ENCODE data around the gene TLR8.

TLR8 gene

DNA sequence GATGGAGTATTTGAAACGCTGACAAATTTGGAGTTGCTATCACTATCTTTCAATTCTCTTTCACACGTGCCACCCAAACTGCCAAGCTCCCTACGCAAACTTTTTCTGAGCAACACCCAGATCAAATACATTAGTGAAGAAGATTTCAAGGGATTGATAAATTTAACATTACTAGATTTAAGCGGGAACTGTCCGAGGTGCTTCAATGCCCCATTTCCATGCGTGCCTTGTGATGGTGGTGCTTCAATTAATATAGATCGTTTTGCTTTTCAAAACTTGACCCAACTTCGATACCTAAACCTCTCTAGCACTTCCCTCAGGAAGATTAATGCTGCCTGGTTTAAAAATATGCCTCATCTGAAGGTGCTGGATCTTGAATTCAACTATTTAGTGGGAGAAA is 13.2 kb downstream of the TLR8 start:
- H3K4me3 ChIP-seq (ENCODE audit: low read depth, low read length), result no peak overlapping the region
- in situ Hi-C loops (cut with HindIII; ENCODE audit: low sequenced_read_pairs), result no loop called here
- TF ChIP-seq, protein P1, sequence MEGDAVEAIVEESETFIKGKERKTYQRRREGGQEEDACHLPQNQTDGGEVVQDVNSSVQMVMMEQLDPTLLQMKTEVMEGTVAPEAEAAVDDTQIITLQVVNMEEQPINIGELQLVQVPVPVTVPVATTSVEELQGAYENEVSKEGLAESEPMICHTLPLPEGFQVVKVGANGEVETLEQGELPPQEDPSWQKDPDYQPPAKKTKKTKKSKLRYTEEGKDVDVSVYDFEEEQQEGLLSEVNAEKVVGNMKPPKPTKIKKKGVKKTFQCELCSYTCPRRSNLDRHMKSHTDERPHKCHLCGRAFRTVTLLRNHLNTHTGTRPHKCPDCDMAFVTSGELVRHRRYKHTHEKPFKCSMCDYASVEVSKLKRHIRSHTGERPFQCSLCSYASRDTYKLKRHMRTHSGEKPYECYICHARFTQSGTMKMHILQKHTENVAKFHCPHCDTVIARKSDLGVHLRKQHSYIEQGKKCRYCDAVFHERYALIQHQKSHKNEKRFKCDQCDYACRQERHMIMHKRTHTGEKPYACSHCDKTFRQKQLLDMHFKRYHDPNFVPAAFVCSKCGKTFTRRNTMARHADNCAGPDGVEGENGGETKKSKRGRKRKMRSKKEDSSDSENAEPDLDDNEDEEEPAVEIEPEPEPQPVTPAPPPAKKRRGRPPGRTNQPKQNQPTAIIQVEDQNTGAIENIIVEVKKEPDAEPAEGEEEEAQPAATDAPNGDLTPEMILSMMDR (IDR thresholded peaks at IDR 0.05; ENCODE audit: low read depth, low read length), result no peak
- DNase-seq (ENCODE audit: low read depth, low spot score), result no peak

DNA sequence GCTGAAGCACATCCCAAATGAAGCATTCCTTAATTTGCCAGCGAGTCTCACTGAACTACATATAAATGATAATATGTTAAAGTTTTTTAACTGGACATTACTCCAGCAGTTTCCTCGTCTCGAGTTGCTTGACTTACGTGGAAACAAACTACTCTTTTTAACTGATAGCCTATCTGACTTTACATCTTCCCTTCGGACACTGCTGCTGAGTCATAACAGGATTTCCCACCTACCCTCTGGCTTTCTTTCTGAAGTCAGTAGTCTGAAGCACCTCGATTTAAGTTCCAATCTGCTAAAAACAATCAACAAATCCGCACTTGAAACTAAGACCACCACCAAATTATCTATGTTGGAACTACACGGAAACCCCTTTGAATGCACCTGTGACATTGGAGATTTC is 14.6 kb downstream of the TLR8 start:
- no peak for DNase-seq (ENCODE audit: low read depth, low spot score)
- no peak overlapping the region for H3K4me3 ChIP-seq (ENCODE audit: low read depth, low read length)
- TF ChIP-seq, protein P1 (IDR thresholded peaks at IDR 0.05; ENCODE audit: low read depth, low read length), result no peak
- in situ Hi-C loops (cut with HindIII; ENCODE audit: low sequenced_read_pairs), result no loop called here

DNA sequence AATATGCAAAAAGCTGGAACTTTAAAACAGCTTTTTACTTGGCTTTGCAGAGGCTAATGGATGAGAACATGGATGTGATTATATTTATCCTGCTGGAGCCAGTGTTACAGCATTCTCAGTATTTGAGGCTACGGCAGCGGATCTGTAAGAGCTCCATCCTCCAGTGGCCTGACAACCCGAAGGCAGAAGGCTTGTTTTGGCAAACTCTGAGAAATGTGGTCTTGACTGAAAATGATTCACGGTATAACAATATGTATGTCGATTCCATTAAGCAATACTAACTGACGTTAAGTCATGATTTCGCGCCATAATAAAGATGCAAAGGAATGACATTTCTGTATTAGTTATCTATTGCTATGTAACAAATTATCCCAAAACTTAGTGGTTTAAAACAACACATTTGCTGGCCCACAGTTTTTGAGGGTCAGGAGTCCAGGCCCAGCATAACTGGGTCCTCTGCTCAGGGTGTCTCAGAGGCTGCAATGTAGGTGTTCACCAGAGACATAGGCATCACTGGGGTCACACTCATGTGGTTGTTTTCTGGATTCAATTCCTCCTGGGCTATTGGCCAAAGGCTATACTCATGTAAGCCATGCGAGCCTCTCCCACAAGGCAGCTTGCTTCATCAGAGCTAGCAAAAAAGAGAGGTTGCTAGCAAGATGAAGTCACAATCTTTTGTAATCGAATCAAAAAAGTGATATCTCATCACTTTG is 15.6 kb downstream of the TLR8 start:
- TF ChIP-seq, protein P1 (IDR thresholded peaks at IDR 0.05; ENCODE audit: low read depth, low read length), result no peak
- H3K4me3 ChIP-seq (ENCODE audit: low read depth, low read length), result no peak overlapping the region
- DNase-seq (ENCODE audit: low read depth, low spot score), result no peak
- in situ Hi-C loops (cut with HindIII; ENCODE audit: low sequenced_read_pairs), result no loop called here

DNA sequence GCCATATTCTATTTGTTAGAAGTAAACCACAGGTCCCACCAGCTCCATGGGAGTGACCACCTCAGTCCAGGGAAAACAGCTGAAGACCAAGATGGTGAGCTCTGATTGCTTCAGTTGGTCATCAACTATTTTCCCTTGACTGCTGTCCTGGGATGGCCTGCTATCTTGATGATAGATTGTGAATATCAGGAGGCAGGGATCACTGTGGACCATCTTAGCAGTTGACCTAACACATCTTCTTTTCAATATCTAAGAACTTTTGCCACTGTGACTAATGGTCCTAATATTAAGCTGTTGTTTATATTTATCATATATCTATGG is 16.1 kb downstream of the TLR8 start:
- in situ Hi-C loops (cut with HindIII; ENCODE audit: low sequenced_read_pairs), result no loop called here
- DNase-seq (ENCODE audit: low read depth, low spot score), result no peak
- H3K4me3 ChIP-seq (ENCODE audit: low read depth, low read length), result no peak overlapping the region
- TF ChIP-seq, protein P1 (IDR thresholded peaks at IDR 0.05; ENCODE audit: low read depth, low read length), result no peak

DNA sequence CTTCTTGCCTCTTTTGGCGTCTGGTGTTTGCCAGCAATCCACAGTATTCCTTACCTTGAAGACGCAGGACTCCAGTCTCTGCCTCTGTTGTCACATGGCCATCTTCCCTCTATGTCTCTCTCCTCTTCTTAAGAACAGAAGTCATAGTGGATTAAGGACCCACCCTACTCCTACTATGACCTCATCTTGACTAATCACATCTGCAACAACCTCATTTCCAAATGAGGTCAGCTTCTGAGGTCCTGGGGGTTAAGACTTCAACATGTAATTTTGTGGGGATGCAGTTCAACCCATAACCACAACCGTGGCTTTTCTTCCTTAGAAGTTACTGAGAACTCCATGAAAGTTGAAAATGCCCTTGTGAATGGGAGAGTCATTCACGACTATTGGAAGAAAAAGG is 23.3 kb downstream of the TLR8 start:
- TF ChIP-seq, protein P1 (IDR thresholded peaks at IDR 0.05; ENCODE audit: low read depth, low read length), result no peak
- in situ Hi-C loops (cut with HindIII; ENCODE audit: low sequenced_read_pairs), result no loop called here
- no peak for DNase-seq (ENCODE audit: low read depth, low spot score)
- H3K4me3 ChIP-seq (ENCODE audit: low read depth, low read length), result no peak overlapping the region

DNA sequence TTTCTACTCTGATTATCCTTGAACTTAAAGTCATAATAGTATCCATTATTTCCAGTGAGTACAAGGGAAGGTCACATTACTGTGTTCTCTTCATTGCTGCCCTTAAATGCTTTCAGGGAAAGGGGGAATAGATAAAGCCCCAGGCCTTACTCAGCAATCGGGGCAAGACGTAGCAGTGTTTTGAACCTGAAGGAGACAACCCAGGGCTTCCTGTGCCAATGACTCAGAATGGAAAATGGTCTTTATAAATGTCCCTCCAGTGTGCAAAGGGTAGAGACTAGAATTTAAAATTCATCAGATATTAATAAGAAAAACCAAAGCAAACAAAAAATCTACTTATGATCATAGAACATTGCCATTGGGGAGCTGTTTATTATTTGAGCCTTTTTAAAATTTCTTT is 23.7 kb downstream of the TLR8 start:
- in situ Hi-C loops (cut with HindIII; ENCODE audit: low sequenced_read_pairs), result no loop called here
- TF ChIP-seq, protein P1 (IDR thresholded peaks at IDR 0.05; ENCODE audit: low read depth, low read length), result no peak
- H3K4me3 ChIP-seq (ENCODE audit: low read depth, low read length), result no peak overlapping the region
- DNase-seq (ENCODE audit: low read depth, low spot score), result no peak

DNA sequence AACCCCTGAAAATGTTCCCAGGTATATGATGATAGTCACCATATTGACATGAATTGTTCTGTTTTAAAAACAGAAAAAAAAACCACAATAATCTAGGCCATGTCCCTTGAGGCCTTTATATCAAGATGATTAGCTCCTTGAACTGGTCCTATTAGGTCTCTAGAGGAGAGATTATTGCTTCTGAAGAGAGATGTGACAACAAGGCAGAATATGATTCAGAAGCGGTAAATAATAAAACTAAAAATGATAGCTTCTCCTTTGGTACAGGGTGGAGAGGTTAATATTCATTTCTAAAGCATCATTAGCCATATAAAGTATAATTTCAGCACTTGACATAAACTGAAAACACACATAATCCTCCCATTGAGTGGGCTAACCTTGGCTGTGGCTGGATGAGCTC is 25.8 kb downstream of the TLR8 start:
- in situ Hi-C loops (cut with HindIII; ENCODE audit: low sequenced_read_pairs), result no loop called here
- H3K4me3 ChIP-seq (ENCODE audit: low read depth, low read length), result no peak overlapping the region
- TF ChIP-seq, protein P1 (IDR thresholded peaks at IDR 0.05; ENCODE audit: low read depth, low read length), result no peak
- no peak for DNase-seq (ENCODE audit: low read depth, low spot score)

Data from astrocyte of the spinal cord (primary cell).